Measurements from ENCODE around the gene CRLF2. TPM values are rescaled to one million over a fixed set of nuclear protein-coding genes. Genes with fewer than 3 reads are reported as not detected.
"Not testable (repeated sequence)": the region's sequence is repeated elsewhere in the genome, so short reads cannot be mapped to it uniquely, and the experiment has no call there.

Gene CRLF2
- total and polyA plus RNA-seq, 4 donors, result 0.19 TPM; not detected in 3

GRCh38 chrX:1244164-1245076 lies 32.0 kb upstream of the CRLF2 start (continued):
- TF ChIP-seq FOXA2 (IDR thresholded peaks at IDR 0.05) (no peak), SP1 (IDR thresholded peaks at IDR 0.05) (no peak), MAX (IDR thresholded peaks at IDR 0.05) (no peak), RXRA (IDR thresholded peaks at IDR 0.05) (no peak), HNF4G (IDR thresholded peaks at IDR 0.05) (no peak), GABPA (IDR thresholded peaks at IDR 0.05 in 1 of 2, conservative IDR thresholded peaks at IDR 0.05 in 1 of 2) (no peak), HNF4A (conservative IDR thresholded peaks at IDR 0.05) (no peak), YY1 (IDR thresholded peaks at IDR 0.05) (no peak)

DNA sequence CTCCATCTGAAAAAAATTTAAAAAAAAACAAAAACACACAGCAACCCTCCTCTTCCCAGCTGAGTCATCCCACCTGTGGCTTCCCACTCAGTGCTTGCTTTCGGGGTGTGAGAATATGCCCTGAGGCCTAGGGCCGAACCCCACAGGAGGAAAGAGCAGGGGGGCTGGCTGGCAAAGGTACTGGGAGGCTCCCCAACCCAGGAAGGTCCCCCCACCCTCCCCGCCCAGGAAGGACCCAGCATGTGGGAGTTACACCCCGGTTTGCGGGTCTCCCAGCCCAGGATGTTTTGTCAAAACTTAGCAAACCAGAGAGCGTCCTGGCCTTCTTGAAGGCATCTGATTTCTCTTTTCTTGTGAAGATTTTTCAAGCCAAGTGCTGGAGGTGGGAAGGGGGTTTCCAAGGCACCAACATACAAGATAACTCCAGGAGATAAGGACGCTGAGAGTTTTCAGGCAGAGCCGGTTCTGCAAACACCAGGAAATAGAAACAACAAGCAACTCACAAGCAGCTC lies 30.5 kb upstream of the CRLF2 start:
- Histone ChIP-seq H3K9me3 (ENCODE audit: control insufficient read depth in 4 of 4, low read length in 3 of 4) (no peaks in the 10 kb centered on the region), H3K36me3 (ENCODE audit: control insufficient read depth in 4 of 4, insufficient read depth in 3 of 4, low read depth in 1 of 4, low read length in 3 of 4) (no peaks in the 10 kb centered on the region), H3K4me3 (ENCODE audit: low read depth in 1 of 3, low read length in 3 of 3) (no peak overlapping the region), H3K27me3 (ENCODE audit: control insufficient read depth in 4 of 4, insufficient read depth in 4 of 4, low read length in 3 of 4) (no peaks in the 10 kb centered on the region), H3K4me1 (ENCODE audit: control insufficient read depth in 4 of 4, insufficient read depth in 4 of 4, low read length in 3 of 4) (no peaks in the 10 kb centered on the region), H3K27ac (ENCODE audit: low read depth in 1 of 2, low read length in 2 of 2) (no peak overlapping the region), H3K9ac (ENCODE audit: low read depth in 1 of 2, low read length in 2 of 2) (no peak overlapping the region)
- WGBS, result 42% methylated on average over 8 of the region's 8 CpGs
- TF ChIP-seq MAX (IDR thresholded peaks at IDR 0.05) (no peak), YY1 (IDR thresholded peaks at IDR 0.05) (no peak), HNF4G (IDR thresholded peaks at IDR 0.05) (no peak), ZBTB33 (IDR thresholded peaks at IDR 0.05) (no peak), NR2F2 (IDR thresholded peaks at IDR 0.05) (no peak), CTCF (IDR thresholded peaks at IDR 0.05; ENCODE audit: low read depth, low read length, missing input control) (no peak), JUND (IDR thresholded peaks at IDR 0.05) (no peak), FOXA2 (IDR thresholded peaks at IDR 0.05) (no peak), SP1 (IDR thresholded peaks at IDR 0.05) (no peak), HNF4A (conservative IDR thresholded peaks at IDR 0.05) (no peak), TAF1 (conservative IDR thresholded peaks at IDR 0.05) (no peak), FOXA1 (IDR thresholded peaks at IDR 0.05) (no peak), EGR1 (IDR thresholded peaks at IDR 0.05; ENCODE audit: low read depth in 2 of 2) (no peak)
- TF ChIP-seq, protein P1, sequence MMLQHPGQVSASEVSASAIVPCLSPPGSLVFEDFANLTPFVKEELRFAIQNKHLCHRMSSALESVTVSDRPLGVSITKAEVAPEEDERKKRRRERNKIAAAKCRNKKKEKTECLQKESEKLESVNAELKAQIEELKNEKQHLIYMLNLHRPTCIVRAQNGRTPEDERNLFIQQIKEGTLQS (IDR thresholded peaks at IDR 0.05), result no peak
- TF ChIP-seq, protein P2, sequence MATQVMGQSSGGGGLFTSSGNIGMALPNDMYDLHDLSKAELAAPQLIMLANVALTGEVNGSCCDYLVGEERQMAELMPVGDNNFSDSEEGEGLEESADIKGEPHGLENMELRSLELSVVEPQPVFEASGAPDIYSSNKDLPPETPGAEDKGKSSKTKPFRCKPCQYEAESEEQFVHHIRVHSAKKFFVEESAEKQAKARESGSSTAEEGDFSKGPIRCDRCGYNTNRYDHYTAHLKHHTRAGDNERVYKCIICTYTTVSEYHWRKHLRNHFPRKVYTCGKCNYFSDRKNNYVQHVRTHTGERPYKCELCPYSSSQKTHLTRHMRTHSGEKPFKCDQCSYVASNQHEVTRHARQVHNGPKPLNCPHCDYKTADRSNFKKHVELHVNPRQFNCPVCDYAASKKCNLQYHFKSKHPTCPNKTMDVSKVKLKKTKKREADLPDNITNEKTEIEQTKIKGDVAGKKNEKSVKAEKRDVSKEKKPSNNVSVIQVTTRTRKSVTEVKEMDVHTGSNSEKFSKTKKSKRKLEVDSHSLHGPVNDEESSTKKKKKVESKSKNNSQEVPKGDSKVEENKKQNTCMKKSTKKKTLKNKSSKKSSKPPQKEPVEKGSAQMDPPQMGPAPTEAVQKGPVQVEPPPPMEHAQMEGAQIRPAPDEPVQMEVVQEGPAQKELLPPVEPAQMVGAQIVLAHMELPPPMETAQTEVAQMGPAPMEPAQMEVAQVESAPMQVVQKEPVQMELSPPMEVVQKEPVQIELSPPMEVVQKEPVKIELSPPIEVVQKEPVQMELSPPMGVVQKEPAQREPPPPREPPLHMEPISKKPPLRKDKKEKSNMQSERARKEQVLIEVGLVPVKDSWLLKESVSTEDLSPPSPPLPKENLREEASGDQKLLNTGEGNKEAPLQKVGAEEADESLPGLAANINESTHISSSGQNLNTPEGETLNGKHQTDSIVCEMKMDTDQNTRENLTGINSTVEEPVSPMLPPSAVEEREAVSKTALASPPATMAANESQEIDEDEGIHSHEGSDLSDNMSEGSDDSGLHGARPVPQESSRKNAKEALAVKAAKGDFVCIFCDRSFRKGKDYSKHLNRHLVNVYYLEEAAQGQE (IDR thresholded peaks at IDR 0.05), result no peak
- DNase-seq (ENCODE audit: low spot score), result no peak

DNA sequence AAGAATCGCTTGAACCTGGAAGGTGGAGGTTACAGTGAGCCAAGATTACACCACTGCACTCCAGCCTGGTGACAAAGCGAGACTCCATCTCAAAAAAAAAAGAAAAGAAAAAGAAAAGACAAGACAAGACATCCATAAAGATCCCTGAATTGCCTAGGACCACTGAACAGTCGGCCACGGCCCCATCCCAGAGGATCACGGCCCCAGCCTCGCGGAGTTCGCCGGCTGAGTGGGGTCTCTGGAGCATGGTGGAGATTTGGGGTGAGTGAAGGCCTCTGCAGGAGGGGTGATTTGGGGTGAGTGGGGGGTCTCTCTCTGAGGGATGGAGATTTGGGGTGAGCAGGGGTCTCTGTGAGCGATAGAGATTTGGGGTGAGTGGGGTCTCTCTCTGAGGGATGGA lies 28.1 kb upstream of the CRLF2 start:
- H3K36me3 ChIP-seq (ENCODE audit: control insufficient read depth in 4 of 4, insufficient read depth in 3 of 4, low read depth in 1 of 4, low read length in 3 of 4); H3K27me3 ChIP-seq (ENCODE audit: control insufficient read depth in 4 of 4, insufficient read depth in 4 of 4, low read length in 3 of 4); H3K27ac ChIP-seq (ENCODE audit: low read depth in 1 of 2, low read length in 2 of 2); DNase-seq (ENCODE audit: low spot score); H3K9ac ChIP-seq (ENCODE audit: low read depth in 1 of 2, low read length in 2 of 2); H3K9me3 ChIP-seq (ENCODE audit: control insufficient read depth in 4 of 4, low read length in 3 of 4); H3K4me3 ChIP-seq (ENCODE audit: low read depth in 1 of 3, low read length in 3 of 3); H3K4me1 ChIP-seq (ENCODE audit: control insufficient read depth in 4 of 4, insufficient read depth in 4 of 4, low read length in 3 of 4): not testable (repeated sequence)
- 93% methylated on average over 9 of the region's 10 CpGs for WGBS
